Endothelial cell (in vitro differentiated cells): ENCODE measurements around the gene TRIM41. TPM values are rescaled to one million over a fixed set of nuclear protein-coding genes. Genes with fewer than 3 reads are reported as not detected.
"Not testable (repeated sequence)": the region's sequence is repeated elsewhere in the genome, so short reads cannot be mapped to it uniquely, and the experiment has no call there.

Experiments
- DNase-seq: peaks from one replicate; pipeline ENCODE4 v3.0.0; 2021; ENCODE audit warnings: low spot score
- H3K27ac Mint-ChIP-seq: one replicate; pipeline ENCODE4 v1.8.0; 2021; ENCODE audit warnings: mixed read lengths, inconsistent platforms; ENCODE audit not compliant: unreplicated experiment
- H3K27me3 Mint-ChIP-seq: one replicate; pipeline ENCODE4 v1.8.0; 2021; ENCODE audit warnings: mild to moderate bottlenecking, moderate library complexity, mixed read lengths, inconsistent platforms; ENCODE audit not compliant: unreplicated experiment
- H3K36me3 Mint-ChIP-seq: one replicate; pipeline ENCODE4 v1.8.0; 2021; ENCODE audit warnings: mild to moderate bottlenecking, low read depth, mixed read lengths, inconsistent platforms; ENCODE audit not compliant: unreplicated experiment
- H3K4me1 Mint-ChIP-seq: one replicate; pipeline ENCODE4 v1.8.0; 2021; ENCODE audit warnings: mild to moderate bottlenecking, mixed read lengths, inconsistent platforms; ENCODE audit not compliant: unreplicated experiment
- H3K4me3 Mint-ChIP-seq: one replicate; pipeline ENCODE4 v1.8.0; 2021; ENCODE audit warnings: mild to moderate bottlenecking, mixed read lengths, inconsistent platforms; ENCODE audit not compliant: unreplicated experiment
- H3K9me3 Mint-ChIP-seq: one replicate; pipeline ENCODE4 v1.8.0; 2021; ENCODE audit warnings: mixed read lengths, inconsistent platforms; ENCODE audit not compliant: unreplicated experiment
- total RNA-seq: library from RNA; stranded (reverse); fragmentation: NEBNext Ultra II Directional; extraction: Animal tissue kit (Norgen Biotek cat#: 25700); gene quantifications from one replicate; pipeline ENCODE4 v1.2.1, GENCODE V29; 2021; ENCODE audit not compliant: unreplicated experiment
- TF ChIP-seq, protein P1 (sequence below): fragments of 200-600 bp; sonication (generic); IDR thresholded peaks from one replicate; pipeline ENCODE4 v1.5.0; 2021; ENCODE audit warnings: antibody characterized with exemption; ENCODE audit not compliant: unreplicated experiment

TRIM41 gene
- total RNA-seq, 1 donor from 2014 or later = 21.8 TPM

DNA sequence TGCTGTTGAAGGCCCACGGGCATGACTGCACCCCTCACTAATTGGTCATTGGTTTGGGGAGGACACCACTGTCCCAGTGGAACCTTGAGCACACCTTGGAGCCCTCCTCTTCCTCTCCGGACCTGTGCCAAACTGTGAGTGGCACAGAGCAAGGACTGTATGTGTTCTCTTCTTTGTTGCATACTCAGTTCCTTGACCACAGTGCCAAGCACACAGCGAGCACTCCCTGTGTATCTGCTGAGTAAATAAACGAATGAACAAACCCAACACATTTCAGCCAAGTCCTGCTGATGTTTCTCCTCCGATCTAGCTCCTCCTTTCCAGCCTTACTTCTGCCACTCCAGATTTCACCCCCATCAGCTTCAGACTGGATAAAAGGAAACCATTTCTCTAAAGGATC lies 40.6 kb downstream of the TRIM41 start:
- H3K27ac Mint-ChIP-seq = no peak overlapping the region
- TF ChIP-seq, protein P1, sequence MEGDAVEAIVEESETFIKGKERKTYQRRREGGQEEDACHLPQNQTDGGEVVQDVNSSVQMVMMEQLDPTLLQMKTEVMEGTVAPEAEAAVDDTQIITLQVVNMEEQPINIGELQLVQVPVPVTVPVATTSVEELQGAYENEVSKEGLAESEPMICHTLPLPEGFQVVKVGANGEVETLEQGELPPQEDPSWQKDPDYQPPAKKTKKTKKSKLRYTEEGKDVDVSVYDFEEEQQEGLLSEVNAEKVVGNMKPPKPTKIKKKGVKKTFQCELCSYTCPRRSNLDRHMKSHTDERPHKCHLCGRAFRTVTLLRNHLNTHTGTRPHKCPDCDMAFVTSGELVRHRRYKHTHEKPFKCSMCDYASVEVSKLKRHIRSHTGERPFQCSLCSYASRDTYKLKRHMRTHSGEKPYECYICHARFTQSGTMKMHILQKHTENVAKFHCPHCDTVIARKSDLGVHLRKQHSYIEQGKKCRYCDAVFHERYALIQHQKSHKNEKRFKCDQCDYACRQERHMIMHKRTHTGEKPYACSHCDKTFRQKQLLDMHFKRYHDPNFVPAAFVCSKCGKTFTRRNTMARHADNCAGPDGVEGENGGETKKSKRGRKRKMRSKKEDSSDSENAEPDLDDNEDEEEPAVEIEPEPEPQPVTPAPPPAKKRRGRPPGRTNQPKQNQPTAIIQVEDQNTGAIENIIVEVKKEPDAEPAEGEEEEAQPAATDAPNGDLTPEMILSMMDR = no peak
- no peaks in the 10 kb centered on the region for H3K9me3 Mint-ChIP-seq
- H3K4me1 Mint-ChIP-seq = peaks cover 37% of the 10 kb centered on the region
- DNase-seq = no peak
- H3K4me3 Mint-ChIP-seq = peak overlapping the region; percentile 35
- H3K36me3 Mint-ChIP-seq = peaks cover 7% of the 10 kb centered on the region
- peaks cover 2% of the 10 kb centered on the region for H3K27me3 Mint-ChIP-seq

DNA sequence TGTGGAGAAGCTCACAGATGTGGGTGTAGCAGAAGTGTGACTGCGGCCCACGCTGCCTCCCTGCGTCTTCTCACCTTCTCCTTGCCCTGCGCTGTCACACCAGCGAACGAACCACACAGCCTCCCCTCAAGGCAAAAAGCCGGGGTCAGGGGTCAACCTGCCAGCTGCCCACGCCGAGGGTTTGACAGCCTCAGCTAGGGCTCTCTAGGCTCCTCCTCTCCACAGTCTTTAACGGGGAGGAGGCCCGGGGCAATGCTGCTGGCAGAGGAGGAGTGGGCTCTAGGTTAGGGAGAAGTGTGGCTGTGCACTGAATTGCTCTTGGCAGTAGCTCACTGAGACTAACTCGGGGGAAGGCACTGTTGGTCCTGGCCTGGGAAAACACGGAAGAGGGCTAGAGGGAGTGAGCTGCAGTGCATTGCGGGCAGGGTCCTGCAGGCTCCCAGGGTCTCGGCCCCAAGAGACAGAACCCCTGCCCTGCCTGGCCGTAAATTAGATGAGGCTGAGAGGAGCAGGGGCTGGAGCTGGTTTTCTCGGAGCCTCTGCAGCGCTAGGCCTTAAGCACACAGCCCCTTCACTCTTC lies 42.1 kb downstream of the TRIM41 start:
- no peak for DNase-seq
- H3K9me3 Mint-ChIP-seq = no peaks in the 10 kb centered on the region
- H3K36me3 Mint-ChIP-seq = peaks cover 7% of the 10 kb centered on the region
- H3K4me3 Mint-ChIP-seq = no peak overlapping the region
- peaks cover 28% of the 10 kb centered on the region for H3K4me1 Mint-ChIP-seq
- no peak overlapping the region for H3K27ac Mint-ChIP-seq
- TF ChIP-seq, protein P1 = no peak
- H3K27me3 Mint-ChIP-seq = peaks cover 2% of the 10 kb centered on the region

DNA sequence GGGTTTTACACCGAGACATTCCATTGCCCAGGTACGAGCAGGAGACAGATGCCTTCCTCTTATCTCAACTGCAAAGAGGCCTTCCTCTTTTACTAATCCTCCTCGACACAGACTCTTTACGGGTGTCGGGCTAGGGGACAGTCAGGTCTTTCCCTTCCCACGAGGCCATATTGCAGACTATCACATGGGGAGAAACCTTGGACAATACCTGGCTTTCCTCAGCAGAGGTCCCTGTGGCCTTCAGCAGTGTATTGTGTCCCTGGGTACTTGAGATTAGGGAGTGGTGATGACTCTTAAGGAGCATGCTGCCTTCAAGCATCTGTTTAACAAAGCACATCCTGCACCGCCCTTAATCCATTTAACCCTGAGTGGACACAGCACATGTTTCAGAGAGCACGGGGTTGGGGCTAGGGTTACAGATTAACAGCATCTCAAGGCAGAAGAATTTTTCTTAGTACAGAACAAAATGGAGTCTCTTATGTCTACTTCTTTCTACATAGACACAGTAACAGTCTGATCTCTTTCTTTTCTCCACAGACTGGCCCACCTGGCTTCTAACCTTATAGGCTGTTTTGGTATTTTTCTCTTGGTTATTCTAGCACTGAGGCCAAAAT lies 44.3 kb downstream of the TRIM41 start:
- not testable (repeated sequence) for H3K9me3 Mint-ChIP-seq, H3K27me3 Mint-ChIP-seq, H3K4me3 Mint-ChIP-seq, H3K27ac Mint-ChIP-seq, H3K36me3 Mint-ChIP-seq, DNase-seq
- H3K4me1 Mint-ChIP-seq = peaks cover 20% of the 10 kb centered on the region

DNA sequence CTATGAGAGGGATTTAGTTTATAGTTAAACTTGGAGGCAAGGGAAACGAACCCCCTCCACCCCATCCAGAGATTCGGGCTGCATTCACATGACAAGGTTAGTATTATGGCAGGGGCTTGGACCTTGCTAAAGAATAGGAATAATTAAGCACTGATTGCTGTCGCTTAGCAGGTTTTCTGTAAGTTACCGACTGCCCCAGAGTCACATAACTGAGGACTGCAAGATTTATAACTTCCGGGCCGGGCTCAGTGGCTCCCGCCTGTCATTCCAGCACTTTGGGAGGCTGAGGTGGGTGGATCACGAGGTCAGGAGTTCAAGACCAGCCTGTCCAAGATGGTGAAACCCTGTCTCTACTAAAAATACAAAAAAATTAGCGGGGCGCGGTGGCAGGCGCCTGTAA lies 44.8 kb downstream of the TRIM41 start:
- not testable (repeated sequence) for H3K27ac Mint-ChIP-seq, H3K36me3 Mint-ChIP-seq, DNase-seq, H3K9me3 Mint-ChIP-seq, H3K27me3 Mint-ChIP-seq, H3K4me3 Mint-ChIP-seq
- peaks cover 20% of the 10 kb centered on the region for H3K4me1 Mint-ChIP-seq

DNA sequence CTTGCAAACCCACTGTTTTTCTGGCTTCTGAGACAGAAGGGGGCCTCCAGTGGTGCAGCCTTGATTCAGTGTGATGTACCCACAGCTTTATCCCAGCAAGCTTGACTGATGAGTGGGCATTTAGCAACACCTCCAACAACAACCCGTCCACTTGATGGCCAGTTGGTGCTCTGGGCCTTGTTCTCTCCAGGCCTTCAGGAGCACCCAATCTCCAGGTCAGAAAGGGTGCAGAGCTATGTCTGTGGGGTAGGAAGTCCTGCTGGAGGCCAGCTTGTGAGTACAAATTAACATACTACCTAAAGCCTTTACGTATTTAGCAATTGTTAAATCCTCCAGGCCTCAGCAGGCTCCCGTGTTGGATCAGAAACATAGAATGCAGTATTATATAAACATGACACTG lies 48.0 kb downstream of the TRIM41 start:
- H3K27me3 Mint-ChIP-seq = peaks cover 2% of the 10 kb centered on the region
- H3K4me1 Mint-ChIP-seq = peaks cover 14% of the 10 kb centered on the region
- H3K9me3 Mint-ChIP-seq = no peaks in the 10 kb centered on the region
- H3K4me3 Mint-ChIP-seq = no peak overlapping the region
- DNase-seq = no peak
- H3K36me3 Mint-ChIP-seq = no peaks in the 10 kb centered on the region
- H3K27ac Mint-ChIP-seq = no peak overlapping the region
- TF ChIP-seq, protein P1 = no peak

DNA sequence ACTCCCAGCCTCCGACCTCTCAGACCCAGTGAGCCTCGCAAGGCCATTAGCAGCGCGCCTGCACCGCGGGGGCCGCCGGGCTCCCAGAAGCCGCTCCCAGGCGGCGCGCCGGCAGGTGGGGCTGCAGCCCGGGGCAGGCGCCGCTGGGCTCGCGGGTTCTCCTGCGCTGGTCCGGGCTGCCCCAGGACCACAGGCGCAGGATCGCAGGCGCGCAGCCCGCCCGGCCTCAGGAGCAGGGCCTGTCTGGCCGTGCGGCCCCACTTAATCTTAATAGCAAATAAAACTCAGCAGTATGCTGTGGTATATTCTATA lies 50.3 kb downstream of the TRIM41 start:
- H3K9me3 Mint-ChIP-seq, H3K36me3 Mint-ChIP-seq, H3K27me3 Mint-ChIP-seq, H3K27ac Mint-ChIP-seq, H3K4me1 Mint-ChIP-seq, H3K4me3 Mint-ChIP-seq: not testable (repeated sequence)
- peak; percentile 41 for DNase-seq
